HFFc6 (cell line): ENCODE measurements around the gene SMG1. TPM values are rescaled to one million over a fixed set of nuclear protein-coding genes. Genes with fewer than 3 reads are reported as not detected.
"Not testable (repeated sequence)": the region's sequence is repeated elsewhere in the genome, so short reads cannot be mapped to it uniquely, and the experiment has no call there.

Source experiments
- DNase-seq: peaks from one replicate; pipeline ENCODE4 v3.0.0-alpha.2; 2018
- H3K27ac Mint-ChIP-seq: 2 replicates; pipeline ENCODE4 v1.8.0; 2020; ENCODE audit warnings: mild to moderate bottlenecking, mixed read lengths
- H3K27me3 Mint-ChIP-seq: 2 replicates; pipeline ENCODE4 v1.8.0; 2021; ENCODE audit warnings: mild to moderate bottlenecking, moderate library complexity, mixed read lengths; ENCODE audit not compliant: insufficient read depth
- H3K36me3 Mint-ChIP-seq: 2 replicates; pipeline ENCODE4 v1.8.0; 2021; ENCODE audit warnings: low read depth, mixed read lengths
- H3K4me1 Mint-ChIP-seq: 2 replicates; pipeline ENCODE4 v1.8.0; 2020; ENCODE audit warnings: low read depth, mixed read lengths
- H3K4me3 Mint-ChIP-seq: 2 replicates; pipeline ENCODE4 v1.8.0; 2020; ENCODE audit warnings: mild to moderate bottlenecking, moderate library complexity, mixed read lengths
- H3K9me3 Mint-ChIP-seq: 2 replicates; pipeline ENCODE4 v1.8.0; 2020; ENCODE audit warnings: mild to moderate bottlenecking, mixed read lengths
- CTCF ChIP-seq: fragments of 200-600 bp; sonication (generic); IDR thresholded peaks from 2 replicates; pipeline ENCODE4 v1.5.0; 2021; ENCODE audit warnings: antibody characterized with exemption, mild to moderate bottlenecking
- total RNA-seq, 6 experiments: library from RNA; stranded (reverse); fragmentation: NEBNext Ultra II Directional; extraction: Animal tissue kit (Norgen Biotek cat#: 25700); gene quantifications; 2 replicates in 1 of 6; 3 replicates in 5 of 6; pipeline ENCODE4 v1.2.3, GENCODE V29; 2021

The SMG1 gene
- total RNA-seq, 6 experiments from 2014 or later = 31.3 to 43.0 (median 35.4) TPM

DNA sequence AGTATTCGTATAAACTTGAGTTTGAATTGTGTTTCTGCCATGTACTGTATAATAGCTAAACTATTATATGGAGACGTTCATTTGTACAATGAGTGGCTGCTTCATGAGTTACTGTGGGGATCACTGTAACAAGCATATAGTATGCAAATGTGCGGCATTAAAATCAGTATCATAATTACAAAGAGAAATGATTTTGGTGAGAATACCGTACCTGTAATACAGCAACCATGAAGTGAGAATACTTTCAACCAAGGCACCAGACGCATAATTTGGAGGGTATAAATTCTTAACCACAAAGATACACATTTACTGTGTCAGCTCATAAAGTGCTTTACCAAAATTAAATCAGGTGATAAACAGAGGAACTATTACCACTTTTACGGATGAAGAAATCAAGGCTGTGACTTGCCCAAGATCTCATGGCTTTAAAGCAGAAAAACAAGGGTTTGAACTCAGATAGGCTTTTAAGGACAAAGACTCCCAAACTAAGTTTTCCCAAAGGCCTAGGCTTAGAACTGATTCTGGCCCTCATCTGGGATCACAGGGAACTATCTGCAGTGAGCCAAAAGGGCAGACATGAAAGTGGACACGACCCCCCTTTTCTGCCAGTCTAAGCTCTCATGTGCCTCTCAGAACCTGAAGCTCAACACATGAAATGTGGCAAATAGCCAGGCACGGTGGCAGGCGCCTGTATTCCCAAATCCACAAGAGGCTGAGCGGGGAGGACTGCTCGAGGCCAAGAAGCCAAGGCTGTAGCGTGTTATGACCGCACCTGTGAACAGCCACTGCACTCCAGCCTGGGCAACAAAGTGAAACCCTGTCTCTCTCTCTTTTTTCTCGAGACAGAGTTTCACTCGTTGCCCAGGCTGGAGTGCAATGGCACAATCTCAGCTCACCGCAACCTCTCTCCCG, 142.5 kb downstream of the SMG1 start:
- Mint-ChIP-seq H3K9me3 (no peaks in the 10 kb centered on the region), H3K4me1 (peaks cover 39% of the 10 kb centered on the region), H3K27me3 (no peaks in the 10 kb centered on the region; the same call in 1 of the 2 replicates), H3K36me3 (peaks cover 49% of the 10 kb centered on the region), H3K27ac (no peak overlapping the region), H3K4me3 (no peak overlapping the region)
- TF ChIP-seq CTCF = no peak
- no peak for DNase-seq

DNA sequence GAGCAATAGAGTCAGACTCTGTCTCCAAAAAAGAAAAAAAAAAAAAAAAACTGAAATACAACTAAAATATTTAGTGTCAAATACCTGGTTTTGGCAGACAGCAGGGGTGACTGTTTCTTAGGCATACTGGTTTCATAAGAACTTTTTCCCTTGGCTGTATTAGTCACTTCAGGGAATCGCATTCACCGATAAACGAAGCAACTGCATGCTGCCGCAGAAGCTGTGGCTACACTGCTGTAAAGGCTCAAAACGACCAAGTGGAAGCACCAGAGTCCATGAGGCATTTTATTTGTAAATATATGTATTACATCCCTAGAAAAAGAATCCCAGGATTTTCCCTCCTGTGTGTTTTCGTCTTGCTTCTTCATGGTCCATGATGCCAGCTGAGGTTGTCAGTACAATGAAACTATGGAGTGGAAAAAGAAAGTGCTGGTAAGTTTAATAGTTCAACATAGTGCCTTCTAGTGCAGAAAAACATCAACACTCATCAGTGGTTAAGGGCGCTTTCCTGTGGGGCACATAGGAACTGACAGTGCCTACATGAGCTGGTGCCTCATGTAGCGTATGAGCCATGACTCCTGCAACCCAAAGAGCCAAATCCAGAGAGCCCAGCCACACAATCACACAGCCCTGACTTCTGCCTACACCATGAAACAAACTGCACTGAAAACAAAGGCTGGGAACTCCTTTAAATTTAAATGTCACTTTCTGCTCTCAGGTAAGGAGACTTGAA, 143.3 kb downstream of the SMG1 start:
- Mint-ChIP-seq H3K27me3 (no peaks in the 10 kb centered on the region), H3K4me1 (peaks cover 31% of the 10 kb centered on the region), H3K27ac (no peak overlapping the region), H3K4me3 (no peak overlapping the region), H3K9me3 (no peaks in the 10 kb centered on the region), H3K36me3 (peaks cover 41% of the 10 kb centered on the region)
- DNase-seq = no peak
- TF ChIP-seq CTCF = no peak

- peaks cover 29% of the 10 kb centered on the region for H3K36me3 Mint-ChIP-seq
- not testable (repeated sequence) for H3K4me3 Mint-ChIP-seq, H3K9me3 Mint-ChIP-seq, H3K27ac Mint-ChIP-seq, H3K27me3 Mint-ChIP-seq, DNase-seq
- H3K4me1 Mint-ChIP-seq = peaks cover 18% of the 10 kb centered on the region
These were observed 145.0 kb downstream of the SMG1 start for GRCh38 chr16:18781232-18781631.

DNA sequence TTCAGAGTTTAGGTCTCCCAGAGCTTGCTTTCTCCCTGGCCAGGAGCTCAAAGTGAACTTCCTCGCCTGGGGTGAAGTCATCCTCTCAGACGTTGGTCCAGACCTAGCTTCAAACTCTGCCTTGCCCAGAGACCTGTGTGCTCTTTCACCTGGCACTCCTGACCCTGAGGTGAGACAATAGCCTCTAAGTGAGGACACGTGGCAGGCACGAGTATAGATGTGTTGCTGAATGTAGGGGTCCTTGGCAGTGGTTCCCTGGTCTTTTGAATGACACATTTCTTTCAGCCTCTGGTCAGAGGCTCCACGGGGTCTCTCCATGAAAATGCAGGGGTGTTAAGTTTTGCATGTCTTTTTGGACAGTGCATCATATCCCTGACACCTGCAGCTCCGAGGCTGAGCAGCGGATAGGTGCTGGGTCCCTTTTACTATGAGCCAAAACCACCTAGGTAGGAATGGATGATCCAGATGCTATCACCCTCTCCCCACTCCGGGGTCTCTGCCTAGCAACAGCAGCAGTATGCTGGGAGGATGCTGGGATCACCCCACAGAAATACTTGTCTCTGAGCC, 145.7 kb downstream of the SMG1 start:
- Mint-ChIP-seq H3K36me3 (peaks cover 22% of the 10 kb centered on the region), H3K4me1 (peaks cover 11% of the 10 kb centered on the region)
- DNase-seq, H3K27me3 Mint-ChIP-seq, H3K9me3 Mint-ChIP-seq, H3K4me3 Mint-ChIP-seq, H3K27ac Mint-ChIP-seq: not testable (repeated sequence)

GRCh38 chr16:18777664-18778063, 148.5 kb downstream of the SMG1 start:
- H3K9me3 Mint-ChIP-seq, H3K4me1 Mint-ChIP-seq, H3K27me3 Mint-ChIP-seq: not testable (repeated sequence)

DNA sequence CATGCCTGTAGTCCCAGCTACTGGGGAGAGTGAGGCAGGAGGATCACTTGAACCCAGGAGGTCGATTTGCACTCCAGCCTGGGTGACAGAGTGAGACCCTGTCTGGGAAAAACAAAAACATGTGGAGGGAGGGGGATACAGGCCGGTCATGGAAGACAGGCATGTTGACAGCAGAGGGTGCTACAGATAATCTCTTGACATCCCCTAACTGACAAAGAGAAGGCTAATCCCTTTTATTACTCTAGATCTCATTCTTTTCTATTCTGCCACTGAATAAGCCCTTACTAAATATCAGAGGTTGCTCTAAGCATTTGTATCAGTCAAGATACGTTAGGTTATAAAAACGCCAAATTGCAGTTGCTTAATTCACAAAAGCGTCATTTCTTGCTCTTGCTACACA, 149.9 kb downstream of the SMG1 start:
- not testable (repeated sequence) for H3K4me1 Mint-ChIP-seq, H3K36me3 Mint-ChIP-seq, H3K27ac Mint-ChIP-seq, H3K4me3 Mint-ChIP-seq, H3K9me3 Mint-ChIP-seq, H3K27me3 Mint-ChIP-seq, DNase-seq

More at GRCh38 chr16:18777664-18778063, 148.5 kb downstream of the SMG1 start:
- not testable (repeated sequence) for H3K4me3 Mint-ChIP-seq, DNase-seq, H3K27ac Mint-ChIP-seq, H3K36me3 Mint-ChIP-seq

DNA sequence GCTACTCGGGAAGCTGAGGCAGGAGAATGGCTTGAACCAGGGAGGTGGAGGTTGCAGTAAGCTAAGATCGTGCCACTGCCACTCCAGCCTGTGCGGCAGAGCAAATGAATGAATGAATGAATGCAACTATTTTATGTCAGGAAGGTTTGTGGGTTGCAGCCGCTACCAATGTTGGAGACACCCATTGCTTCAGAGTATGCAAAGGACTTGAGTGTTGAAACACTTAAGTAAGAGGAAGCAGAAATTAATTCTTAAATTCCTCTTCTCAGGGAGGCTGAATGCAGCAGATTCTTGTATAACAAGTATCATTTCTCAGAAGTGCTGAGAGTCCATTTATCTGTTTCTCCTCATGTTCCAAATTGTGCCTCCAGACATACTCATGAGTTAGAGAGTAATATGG, 151.6 kb downstream of the SMG1 start:
- not testable (repeated sequence) for DNase-seq, H3K4me3 Mint-ChIP-seq, H3K36me3 Mint-ChIP-seq, H3K9me3 Mint-ChIP-seq, H3K4me1 Mint-ChIP-seq, H3K27ac Mint-ChIP-seq, H3K27me3 Mint-ChIP-seq

DNA sequence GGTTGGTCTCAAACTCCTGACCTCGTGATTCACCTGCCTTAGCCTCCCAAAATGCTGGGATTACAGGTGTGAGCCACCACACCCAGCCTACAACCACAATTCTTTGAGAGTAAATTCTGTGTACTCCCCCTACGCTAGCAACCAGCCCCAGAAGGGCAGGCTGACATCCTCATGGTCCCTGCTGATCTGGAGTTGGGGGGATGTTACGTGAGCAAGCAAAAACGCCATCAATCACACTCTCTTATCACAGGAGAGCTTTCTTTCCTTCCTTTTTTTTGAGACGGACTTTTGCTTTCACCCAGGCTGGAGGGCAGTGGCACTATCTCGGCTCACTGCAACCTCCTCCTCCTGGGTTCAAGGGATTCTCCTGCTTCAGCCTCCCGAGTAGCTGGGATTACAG, 154.0 kb downstream of the SMG1 start:
- not testable (repeated sequence) for H3K27me3 Mint-ChIP-seq, H3K9me3 Mint-ChIP-seq, H3K27ac Mint-ChIP-seq, DNase-seq, H3K36me3 Mint-ChIP-seq, H3K4me1 Mint-ChIP-seq, H3K4me3 Mint-ChIP-seq

DNA sequence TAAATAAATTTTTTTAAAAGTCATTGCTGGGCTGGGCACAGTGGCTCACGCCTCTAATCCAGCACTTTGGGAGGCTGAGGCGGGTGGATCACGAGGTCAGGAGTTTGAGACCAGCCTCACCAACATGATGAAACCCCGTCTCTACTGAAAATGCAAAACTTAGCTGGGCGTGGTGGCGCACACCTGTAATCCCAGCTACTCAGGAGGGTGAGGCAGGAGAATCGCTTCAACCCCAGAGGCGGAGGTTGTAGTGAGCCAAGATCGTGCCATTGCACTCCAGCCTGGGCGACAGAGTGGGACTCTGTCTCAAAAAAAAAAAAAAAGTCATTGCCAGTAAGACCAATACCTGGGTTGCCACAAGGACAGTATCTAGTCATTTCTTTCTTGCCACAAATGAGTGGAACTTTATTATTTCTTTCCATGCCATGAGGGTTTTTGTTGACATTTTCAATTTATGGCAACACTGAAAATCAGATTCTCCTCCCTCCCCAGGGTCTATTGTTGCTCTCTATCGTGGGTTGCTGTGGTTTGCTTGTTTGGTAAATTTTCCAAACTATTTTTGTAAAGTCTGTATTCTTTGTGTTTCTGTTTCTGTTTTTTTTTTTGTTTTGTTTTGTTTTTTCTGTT, 155.8 kb downstream of the SMG1 start:
- not testable (repeated sequence) for H3K4me1 Mint-ChIP-seq, H3K27me3 Mint-ChIP-seq, H3K27ac Mint-ChIP-seq, DNase-seq, H3K9me3 Mint-ChIP-seq, H3K4me3 Mint-ChIP-seq, H3K36me3 Mint-ChIP-seq

- H3K36me3 Mint-ChIP-seq, DNase-seq, H3K27ac Mint-ChIP-seq, H3K27me3 Mint-ChIP-seq, H3K4me1 Mint-ChIP-seq, H3K9me3 Mint-ChIP-seq, H3K4me3 Mint-ChIP-seq: not testable (repeated sequence)
These were observed 159.0 kb downstream of the SMG1 start for GRCh38 chr16:18767217-18767616.

- H3K4me3 Mint-ChIP-seq, H3K36me3 Mint-ChIP-seq, H3K4me1 Mint-ChIP-seq, H3K9me3 Mint-ChIP-seq, H3K27me3 Mint-ChIP-seq, H3K27ac Mint-ChIP-seq: not testable (repeated sequence)
- DNase-seq = peak; percentile 35
These were observed 163.5 kb downstream of the SMG1 start for GRCh38 chr16:18762713-18763112.
